Panc1 (cell line): ENCODE results near the gene ZNF326. TPM values are rescaled to one million over a fixed set of nuclear protein-coding genes. Genes with fewer than 3 reads are reported as not detected.
"Not testable (repeated sequence)": the region's sequence is repeated elsewhere in the genome, so short reads cannot be mapped to it uniquely, and the experiment has no call there.

Experiments
- ATAC-seq: fragments of 200-7000 bp; cut with Tn5 transposase; 2 replicates; pipeline ENCODE4 v1.9.1; 2020; ENCODE audit warnings: mild to moderate bottlenecking, moderate library complexity
- BruUV-seq: library from RNA; stranded (reverse); fragments of 400-500 nt; replicated peaks from 2 replicates; lab custom pipeline; 2021; lab: Mats Ljungman, UMichigan
- CTCF ChIA-PET: fragments of 300-600 bp; sonication (Branson Sonifier 250); formaldehyde crosslinking; loops from one replicate; lab custom pipeline; 2022; ENCODE audit warnings: antibody characterized with exemption; lab: Charles Lee
- POLR2A ChIA-PET: fragments of 300-600 bp; sonication (Branson Sonifier 250); formaldehyde crosslinking; loops from one replicate; lab custom pipeline; 2022; ENCODE audit warnings: antibody characterized with exemption; lab: Charles Lee
- DNase-seq: peaks from one replicate; pipeline ENCODE4 v3.0.0-alpha.2; 2010; ENCODE audit warnings: low read depth, low spot score
- H3K27ac ChIP-seq: 2 replicates; pipeline ENCODE4 v1.5.1; 2011; ENCODE audit warnings: mild to moderate bottlenecking, low read length, inconsistent platforms
- H3K27me3 ChIP-seq: fragments of 200-500 bp; sonication (Bioruptor generic); 2 replicates; pipeline ENCODE4 v1.6.0; 2014; ENCODE audit warnings: low read length, inconsistent platforms; ENCODE audit not compliant: control insufficient read depth, insufficient read depth
- H3K36me3 ChIP-seq: fragments of 200-500 bp; sonication (Bioruptor generic); 2 replicates; pipeline ENCODE4 v1.5.1; 2014; ENCODE audit warnings: inconsistent platforms, mild to moderate bottlenecking, low read length, moderate library complexity; ENCODE audit not compliant: control insufficient read depth, insufficient read depth
- H3K4me1 ChIP-seq: 2 replicates; pipeline ENCODE4 v1.5.1; 2011; ENCODE audit warnings: inconsistent platforms, mild to moderate bottlenecking, low read length, moderate library complexity; ENCODE audit not compliant: control insufficient read depth, insufficient read depth
- H3K4me3 ChIP-seq, 2 experiments: 2 replicates each; pipeline ENCODE4 v1.5.1; 2011 to 2012; ENCODE audit warnings: low read depth in 2 of 2, low read length in 2 of 2, mild to moderate bottlenecking in 2 of 2, inconsistent platforms in 1 of 2, moderate library complexity in 1 of 2
- H3K9me3 ChIP-seq: fragments of 200-500 bp; sonication (Bioruptor generic); 2 replicates; pipeline ENCODE4 v1.5.1; 2014; ENCODE audit warnings: low read depth, mild to moderate bottlenecking, inconsistent platforms, low read length, moderate library complexity; ENCODE audit not compliant: control insufficient read depth, insufficient read depth
- CTCF ChIP-seq: fragments of 450-650 bp; IDR thresholded peaks from 2 replicates; pipeline ENCODE4 v1.5.1; 2017; ENCODE audit warnings: mild to moderate bottlenecking
- POLR2AphosphoS5 ChIP-seq: IDR thresholded peaks from 2 replicates; pipeline ENCODE4 v1.6.1; 2012; ENCODE audit warnings: mild to moderate bottlenecking, low read depth, low read length, moderate library complexity
- REST ChIP-seq, 2 experiments: IDR thresholded peaks; 2 replicates each; pipeline ENCODE4 v1.6.1; 2011 to 2012; ENCODE audit warnings: low read depth in 2 of 2, control low read depth in 1 of 2, low read length in 1 of 2, mild to moderate bottlenecking in 1 of 2, moderate library complexity in 1 of 2; ENCODE audit not compliant: insufficient read depth in 1 of 2
- SIN3A ChIP-seq: IDR thresholded peaks from 2 replicates; pipeline ENCODE4 v1.6.1; 2012; ENCODE audit warnings: low read depth, mild to moderate bottlenecking, low read length, moderate library complexity, borderline replicate concordance; ENCODE audit not compliant: insufficient read depth
- TCF7L2 ChIP-seq: IDR thresholded peaks from 2 replicates; pipeline ENCODE4 v1.6.1; 2011; ENCODE audit warnings: mild to moderate bottlenecking, low read depth, low read length, inconsistent platforms
- in situ Hi-C: cut with HindIII; loops from 2 replicates; pipeline ENCODE4 v1.10.0; 2016; ENCODE audit warnings: low sequenced_read_pairs, low pct_unique_long_range_greater_than_20kb
- intact Hi-C: fragments of 100-400 bp; cut with micrococcal nuclease; formaldehyde crosslinking; loops from one replicate; pipeline ENCODE4 v1.10.0; 2022; ENCODE audit not compliant: unreplicated experiment
- total RNA-seq: library from RNA; stranded (reverse); gene quantifications from one replicate; pipeline ENCODE4 v1.2.1, GENCODE V29; 2021; ENCODE audit not compliant: unreplicated experiment

Gene ZNF326
- total RNA-seq, 1 experiment from 2014 or later = 19.7 TPM

GRCh38 chr1:89996450-89997110, 1.7 kb downstream of the ZNF326 start:
- Histone ChIP-seq H3K36me3 (peaks cover 2% of the 10 kb centered on the region), H3K27ac (peak overlapping the region; percentile 89), H3K4me1 (peaks cover 10% of the 10 kb centered on the region), H3K9me3 (no peaks in the 10 kb centered on the region), H3K4me3 (peak overlapping the region; percentile 73 to 74), H3K27me3 (no peaks in the 10 kb centered on the region)
- TSS peak; percentile 72 for BruUV-seq
- no peak for DNase-seq
- no peak for ATAC-seq
- intact Hi-C loops (no loop called here), in situ Hi-C loops (no loop called here)
- POLR2A ChIA-PET = no interaction called here
- TF ChIP-seq SIN3A (no peak), REST (IDR thresholded peaks at IDR 0.05; ENCODE audit: insufficient read depth in 1 of 2, low read depth in 2 of 2, low read length in 1 of 2) (no peak), TCF7L2 (no peak), POLR2AphosphoS5 (no peak), CTCF (no peak)
- CTCF ChIA-PET = no interaction called here

- DNase-seq, BruUV-seq, CTCF ChIA-PET, ATAC-seq, H3K9me3 ChIP-seq, H3K4me1 ChIP-seq, in situ Hi-C loops, intact Hi-C loops, H3K4me3 ChIP-seq, H3K36me3 ChIP-seq, POLR2A ChIA-PET, H3K27me3 ChIP-seq, H3K27ac ChIP-seq: not testable (repeated sequence)
These were observed 2.2 kb downstream of the ZNF326 start for GRCh38 chr1:89997152-89997551.

GRCh38 chr1:89998306-89998705, 3.4 kb downstream of the ZNF326 start:
- POLR2A ChIA-PET = no interaction called here
- in situ Hi-C loops (no loop called here), intact Hi-C loops (no loop called here)
- peaks cover 8% of the 10 kb centered on the region for H3K36me3 ChIP-seq
- TF ChIP-seq CTCF (no peak), REST (IDR thresholded peaks at IDR 0.05; ENCODE audit: insufficient read depth in 1 of 2, low read depth in 2 of 2, low read length in 1 of 2) (no peak), TCF7L2 (no peak)
- ATAC-seq = no peak
- H3K27ac ChIP-seq = no peak overlapping the region
- no peaks in the 10 kb centered on the region for H3K9me3 ChIP-seq
- no TSS peak for BruUV-seq
- DNase-seq = no peak
- no peak overlapping the region for H3K4me3 ChIP-seq
- H3K27me3 ChIP-seq = no peaks in the 10 kb centered on the region
- CTCF ChIA-PET = no interaction called here
- H3K4me1 ChIP-seq = peaks cover 16% of the 10 kb centered on the region
